HG03025 (cell line): ENCODE measurements around the gene NXPH3.

Source experiments
- ATAC-seq: cut with Tn5 transposase; IDR thresholded peaks from one replicate; pipeline ENCODE4 v1.9.1; 2021; ENCODE audit warnings: mild to moderate bottlenecking, moderate library complexity; ENCODE audit not compliant: unreplicated experiment, low FRiP score

The NXPH3 gene

GRCh38 chr17:49574323-49574781 is 1.3 kb upstream of the NXPH3 start:
- ATAC-seq: no peak

GRCh38 chr17:49574945-49575678 is 559 bp upstream of the NXPH3 start:
- no peak for ATAC-seq

GRCh38 chr17:49576088-49576916 is 631 bp downstream of the NXPH3 start:
- ATAC-seq: no peak

GRCh38 chr17:49576917-49577649 is 1.4 kb downstream of the NXPH3 start:
- no peak for ATAC-seq

GRCh38 chr17:49577650-49577934 is 1.9 kb downstream of the NXPH3 start:
- no peak for ATAC-seq

- ATAC-seq: no peak
These were observed 2.3 kb downstream of the NXPH3 start for GRCh38 chr17:49577963-49578362.

- ATAC-seq: no peak
These were observed 2.7 kb downstream of the NXPH3 start for GRCh38 chr17:49578414-49578813.

- ATAC-seq: no peak
These were observed 3.4 kb downstream of the NXPH3 start for GRCh38 chr17:49578952-49579500.

GRCh38 chr17:49579522-49579921 is 3.9 kb downstream of the NXPH3 start:
- no peak for ATAC-seq

GRCh38 chr17:49580055-49580721 is 4.5 kb downstream of the NXPH3 start:
- ATAC-seq: no peak

GRCh38 chr17:49580981-49581647 is 5.4 kb downstream of the NXPH3 start:
- no peak for ATAC-seq

- ATAC-seq: no peak
These were observed 6.0 kb downstream of the NXPH3 start for GRCh38 chr17:49581648-49581998.

GRCh38 chr17:49582055-49582722 is 6.5 kb downstream of the NXPH3 start:
- no peak for ATAC-seq

- ATAC-seq: no peak
These were observed 7.1 kb downstream of the NXPH3 start for GRCh38 chr17:49582789-49583188.

GRCh38 chr17:49583226-49583625 is 7.6 kb downstream of the NXPH3 start:
- ATAC-seq: no peak

- no peak for ATAC-seq
These were observed 8.2 kb downstream of the NXPH3 start for GRCh38 chr17:49583889-49584288.

GRCh38 chr17:49585422-49586027 is 9.9 kb downstream of the NXPH3 start:
- no peak for ATAC-seq

GRCh38 chr17:49587366-49588073 is 11.8 kb downstream of the NXPH3 start:
- no peak for ATAC-seq
